ENCODE measurements around the gene TOMM40L. TPM values are rescaled to one million over a fixed set of nuclear protein-coding genes. Genes with fewer than 3 reads are reported as not detected.

Gene TOMM40L
- total and polyA plus RNA-seq, 12 donors, result 7.0 to 18.4 (median 11.9) TPM

DNA sequence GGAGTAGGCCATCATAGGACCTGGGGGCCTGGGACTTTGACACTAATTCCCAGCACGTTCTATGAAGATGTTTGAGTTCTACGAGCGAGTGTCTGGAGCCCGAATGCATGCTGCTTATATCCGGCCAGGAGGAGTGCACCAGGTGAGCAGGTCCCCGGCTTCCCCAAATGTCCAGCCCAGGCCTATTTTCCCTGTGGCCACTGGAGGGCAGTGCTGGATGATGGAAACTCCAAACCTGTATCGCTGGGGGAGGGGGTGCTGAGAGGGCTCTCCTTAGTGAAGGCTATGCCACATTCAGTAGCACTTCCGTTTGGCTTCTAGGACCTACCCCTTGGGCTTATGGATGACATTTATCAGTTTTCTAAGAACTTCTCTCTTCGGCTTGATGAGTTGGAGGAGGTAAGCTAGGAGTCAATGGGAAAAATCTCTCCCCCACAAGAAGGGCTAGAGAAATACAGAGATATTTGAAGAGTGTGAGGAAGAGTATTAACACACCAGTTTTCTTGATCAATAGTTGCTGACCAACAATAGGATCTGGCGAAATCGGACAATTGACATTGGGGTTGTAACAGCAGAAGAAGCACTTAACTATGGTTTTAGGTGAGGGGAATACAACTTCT lies 16.0 kb upstream of the TOMM40L start:
- Histone ChIP-seq H3K27me3 (no peaks in the 10 kb centered on the region), H3K27ac (peak overlapping the region in 3 of 5 donors; percentile 11 to 95 (median 54)), H3K9me3 (replicated peaks in 1 of 3) (no peaks in the 10 kb centered on the region), H3K4me3 (no peak overlapping the region), H3K4me1 (replicated peaks in 1 of 2) (peaks cover 22 to 43% of the 10 kb centered on the region in 2 donors), H3K36me3 (replicated peaks in 1 of 2) (peaks cover 0 to 86% of the 10 kb centered on the region in 2 donors)
- TF ChIP-seq POLR2A (IDR thresholded peaks at IDR 0.05), result no peak
- TF ChIP-seq, protein P1, sequence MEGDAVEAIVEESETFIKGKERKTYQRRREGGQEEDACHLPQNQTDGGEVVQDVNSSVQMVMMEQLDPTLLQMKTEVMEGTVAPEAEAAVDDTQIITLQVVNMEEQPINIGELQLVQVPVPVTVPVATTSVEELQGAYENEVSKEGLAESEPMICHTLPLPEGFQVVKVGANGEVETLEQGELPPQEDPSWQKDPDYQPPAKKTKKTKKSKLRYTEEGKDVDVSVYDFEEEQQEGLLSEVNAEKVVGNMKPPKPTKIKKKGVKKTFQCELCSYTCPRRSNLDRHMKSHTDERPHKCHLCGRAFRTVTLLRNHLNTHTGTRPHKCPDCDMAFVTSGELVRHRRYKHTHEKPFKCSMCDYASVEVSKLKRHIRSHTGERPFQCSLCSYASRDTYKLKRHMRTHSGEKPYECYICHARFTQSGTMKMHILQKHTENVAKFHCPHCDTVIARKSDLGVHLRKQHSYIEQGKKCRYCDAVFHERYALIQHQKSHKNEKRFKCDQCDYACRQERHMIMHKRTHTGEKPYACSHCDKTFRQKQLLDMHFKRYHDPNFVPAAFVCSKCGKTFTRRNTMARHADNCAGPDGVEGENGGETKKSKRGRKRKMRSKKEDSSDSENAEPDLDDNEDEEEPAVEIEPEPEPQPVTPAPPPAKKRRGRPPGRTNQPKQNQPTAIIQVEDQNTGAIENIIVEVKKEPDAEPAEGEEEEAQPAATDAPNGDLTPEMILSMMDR (IDR thresholded peaks at IDR 0.05), result peak; percentile 86 to 93 (median 92)
- intact Hi-C loops (cut with DNase I), result no loop called here
- WGBS, 4 donors, result 28 to 34% (median 33%) methylated on average over 11 of the region's 11 CpGs
- peak; percentile 78 to 90 (median 88) for DNase-seq

DNA sequence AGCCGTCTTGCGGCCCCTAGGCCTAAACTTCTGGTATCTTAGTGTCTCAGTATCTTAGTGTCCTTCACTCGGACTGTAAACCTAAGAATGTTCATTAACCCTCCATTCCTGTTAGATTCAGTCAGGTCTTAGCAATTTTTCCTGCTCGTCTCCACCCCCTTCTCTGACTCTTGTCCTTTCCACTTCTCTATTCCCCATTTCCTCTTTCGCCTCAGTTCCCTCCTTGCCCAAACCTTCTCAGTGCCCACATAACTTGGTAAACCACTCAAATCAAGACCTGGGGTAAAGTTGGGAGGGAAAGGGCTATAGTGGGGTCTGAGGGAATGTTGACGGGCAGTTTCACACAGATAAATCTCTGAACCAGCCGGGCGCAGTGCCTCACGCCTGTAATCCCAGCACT lies 11.5 kb upstream of the TOMM40L start:
- Histone ChIP-seq H3K9me3 (replicated peaks in 1 of 3) (no peaks in the 10 kb centered on the region), H3K27ac (peak overlapping the region in 3 of 5 donors; percentile 28 to 84 (median 62)), H3K36me3 (replicated peaks in 1 of 2) (peaks cover 0 to 57% of the 10 kb centered on the region in 2 donors), H3K4me3 (no peak overlapping the region), H3K27me3 (no peaks in the 10 kb centered on the region), H3K4me1 (replicated peaks in 1 of 2) (peaks cover 0 to 14% of the 10 kb centered on the region in 2 donors)
- 76 to 84% (median 82%) methylated on average over 9 of the region's 9 CpGs for WGBS, 4 donors
- TF ChIP-seq POLR2A (IDR thresholded peaks at IDR 0.05), result no peak
- TF ChIP-seq, protein P1 (IDR thresholded peaks at IDR 0.05), result no peak
- no peak for DNase-seq
- intact Hi-C loops (cut with DNase I), result no loop called here

DNA sequence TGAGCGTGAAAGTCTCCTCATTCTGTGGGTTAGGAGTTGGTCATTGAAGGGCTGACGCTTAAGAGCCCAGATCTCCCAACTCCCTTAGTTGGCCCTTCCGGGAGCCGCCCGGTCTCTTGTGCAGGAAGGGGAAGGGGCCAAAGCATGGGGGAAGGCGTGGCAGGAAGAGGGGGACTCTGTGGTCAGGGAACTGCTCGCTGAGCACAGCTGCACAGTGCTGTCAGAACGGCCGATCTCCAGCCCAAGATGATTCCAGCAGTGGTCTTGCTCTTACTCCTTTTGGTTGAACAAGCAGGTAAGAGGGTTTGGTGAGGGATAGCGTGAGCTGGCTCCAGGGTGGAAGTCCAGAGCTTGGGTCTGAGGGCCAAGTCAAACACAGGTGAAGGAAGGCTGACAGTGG lies 10.8 kb upstream of the TOMM40L start, which contains the start of gene FCER1G:
Gene FCER1G (plus strand): TSS at position 220 of the 400 bp plus-strand sequence. CDS start 27 bp downstream, at position 247.
- no peaks in the 10 kb centered on the region for H3K27me3 ChIP-seq
- peaks cover 0 to 10% of the 10 kb centered on the region in 2 donors for H3K4me1 ChIP-seq (replicated peaks in 1 of 2)
- TF ChIP-seq, protein P1 (IDR thresholded peaks at IDR 0.05), result no peak
- TF ChIP-seq POLR2A (IDR thresholded peaks at IDR 0.05), result peak; percentile 30 to 49
- WGBS, 4 donors, result 72 to 84% (median 81%) methylated on average over 9 to 10 of the region's 10 CpGs
- peak within 1 kb of the TSS in 1 of 4 donors; percentile 29 for H3K4me3 ChIP-seq
- no peaks in the 10 kb centered on the region for H3K9me3 ChIP-seq (replicated peaks in 1 of 3)
- H3K27ac ChIP-seq, result peak within 1 kb of the TSS in 4 of 5 donors; percentile 28 to 85 (median 58)
- H3K36me3 ChIP-seq (replicated peaks in 1 of 2), result peaks cover 0 to 50% of the 10 kb centered on the region in 2 donors
- peak in 4 of 7 donors; percentile 47 to 74 (median 55) for DNase-seq
- intact Hi-C loops (cut with DNase I), result no loop called here

DNA sequence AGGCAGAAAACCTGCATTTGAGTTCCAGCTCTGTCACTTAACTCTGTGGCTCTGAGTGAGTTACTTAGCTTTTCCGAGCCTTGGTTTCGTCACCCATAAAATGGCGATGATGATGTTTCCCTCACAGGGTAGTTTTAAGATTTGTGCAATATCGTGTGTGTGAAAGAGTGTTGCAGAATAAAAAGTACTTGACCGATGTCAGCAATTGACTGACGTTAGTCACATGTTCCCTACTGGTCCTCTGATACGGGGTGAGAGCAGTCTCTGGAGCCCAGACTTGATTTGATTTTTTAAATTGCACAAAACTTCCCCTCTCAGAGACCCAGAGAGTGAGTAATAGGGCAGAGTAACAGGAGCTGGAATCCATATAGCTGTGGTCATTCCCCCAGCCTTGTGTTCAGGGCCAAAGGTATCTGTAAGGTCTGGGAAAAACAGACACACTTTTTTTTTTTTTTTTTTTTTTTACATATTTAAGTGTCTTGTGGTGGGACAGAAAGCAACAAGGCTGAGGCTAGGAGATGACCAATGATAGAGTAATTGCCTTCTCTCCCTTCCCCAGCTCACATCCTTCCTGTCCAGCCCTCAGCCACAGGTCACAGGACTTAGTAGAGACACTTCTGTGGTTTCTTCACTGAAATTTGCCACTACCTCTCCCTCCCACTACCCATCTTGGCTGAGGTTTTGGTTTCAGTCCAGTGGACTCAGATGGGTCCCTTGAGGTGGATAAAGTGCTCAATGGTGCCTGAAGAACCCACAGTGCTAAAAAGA lies 8.7 kb upstream of the TOMM40L start:
- 18 to 41% (median 35%) methylated on average over 7 of the region's 7 CpGs for WGBS, 4 donors
- Histone ChIP-seq H3K36me3 (replicated peaks in 1 of 2) (peaks cover 0 to 29% of the 10 kb centered on the region in 2 donors), H3K4me1 (replicated peaks in 1 of 2) (peaks cover 0 to 8% of the 10 kb centered on the region in 2 donors), H3K27ac (peak overlapping the region; percentile 36 to 88 (median 63)), H3K9me3 (replicated peaks in 1 of 3) (no peaks in the 10 kb centered on the region), H3K27me3 (no peaks in the 10 kb centered on the region), H3K4me3 (peak overlapping the region in 1 of 4 donors; percentile 29)
- intact Hi-C loops (cut with DNase I), result no loop called here
- peak in 3 of 7 donors; percentile 18 to 40 (median 21) for DNase-seq
- TF ChIP-seq, protein P1 (IDR thresholded peaks at IDR 0.05), result no peak
- TF ChIP-seq POLR2A (IDR thresholded peaks at IDR 0.05), result no peak

All from adrenal gland (tissue), 12 donors.